HT-29 (cell line): ENCODE data around the gene TBC1D5. TPM values are rescaled to one million over a fixed set of nuclear protein-coding genes. Genes with fewer than 3 reads are reported as not detected.

Source experiments
- DNase-seq: peaks from one replicate; pipeline ENCODE4 v3.0.0-alpha.2; 2015; ENCODE audit warnings: low spot score
- total RNA-seq: library from RNA; depleted of rRNA; stranded (reverse); fragments of >200 nt; shearing (Covaris generic); gene quantifications from 2 replicates; pipeline ENCODE4 v1.2.3, GENCODE V29; 2014

The TBC1D5 gene
- total RNA-seq, 1 experiment from 2014 or later, result 9.8 TPM

GRCh38 chr3:17479681-17480405 lies 262.6 kb downstream of the TBC1D5 start:
- DNase-seq, result no peak

DNA sequence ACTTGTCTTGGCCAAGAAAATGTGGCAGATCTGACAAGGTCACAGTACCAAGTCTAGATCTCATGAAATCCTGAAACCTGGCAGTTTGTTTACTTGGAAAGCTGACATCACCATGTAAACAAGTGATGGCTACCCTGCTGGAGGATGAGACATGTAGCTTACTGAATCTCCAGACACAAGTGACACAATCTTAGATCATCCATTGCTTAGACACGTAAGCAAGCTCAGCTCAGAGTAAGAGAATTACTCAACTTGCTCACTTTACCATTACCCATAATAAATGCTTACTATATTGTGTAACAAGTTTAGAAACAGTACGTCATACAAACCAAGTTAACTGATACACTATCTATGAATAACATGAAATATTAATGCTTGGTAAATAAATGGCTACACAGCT lies 263.8 kb downstream of the TBC1D5 start:
- no peak for DNase-seq

GRCh38 chr3:17473761-17474160 lies 268.7 kb downstream of the TBC1D5 start:
- peak; percentile 8 for DNase-seq

- no peak for DNase-seq
Measured at GRCh38 chr3:17469954-17470353, 272.5 kb downstream of the TBC1D5 start.

- DNase-seq, result no peak
Measured at GRCh38 chr3:17469520-17469919, 272.9 kb downstream of the TBC1D5 start.

DNA sequence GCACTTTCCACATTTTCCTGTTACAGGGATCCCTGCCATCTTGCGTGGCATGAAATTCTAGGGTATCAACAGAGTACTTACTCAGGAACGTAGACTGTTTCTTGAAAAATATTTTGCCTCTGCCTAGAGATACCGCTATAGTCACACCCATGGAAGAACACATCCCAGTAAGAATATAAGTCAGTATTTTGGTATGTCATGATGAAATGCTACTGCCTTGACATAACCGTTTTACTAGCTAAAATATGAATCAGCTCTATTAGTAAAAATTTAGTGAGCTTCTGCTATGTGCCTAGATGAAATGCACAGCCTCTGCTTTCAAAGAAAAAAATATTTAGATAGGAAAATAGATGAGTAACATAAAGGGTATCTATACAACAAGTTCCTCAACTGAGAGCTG lies 276.4 kb downstream of the TBC1D5 start:
- no peak for DNase-seq

- DNase-seq, result no peak
Measured at GRCh38 chr3:17459470-17459993, 282.9 kb downstream of the TBC1D5 start.

DNA sequence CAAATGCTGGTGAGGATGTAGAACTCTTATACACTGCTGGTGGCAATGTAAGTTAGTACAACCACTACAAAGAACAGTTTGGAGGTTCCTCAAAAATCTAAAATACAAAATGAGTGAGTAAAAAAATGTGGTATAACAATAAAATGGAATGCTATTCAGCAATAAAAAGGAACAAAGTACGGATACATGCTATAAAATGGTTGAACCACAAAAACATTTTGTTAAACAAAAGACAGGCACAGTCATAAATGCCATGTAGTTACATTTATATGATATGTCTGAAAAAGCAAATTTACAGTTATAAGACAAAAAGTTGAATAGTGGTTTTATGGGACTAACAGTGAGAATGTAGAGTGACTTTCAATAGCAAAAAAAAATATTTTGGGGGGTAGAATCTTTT lies 285.8 kb downstream of the TBC1D5 start:
- no peak for DNase-seq

GRCh38 chr3:17456046-17456445 lies 286.4 kb downstream of the TBC1D5 start:
- DNase-seq, result no peak

DNA sequence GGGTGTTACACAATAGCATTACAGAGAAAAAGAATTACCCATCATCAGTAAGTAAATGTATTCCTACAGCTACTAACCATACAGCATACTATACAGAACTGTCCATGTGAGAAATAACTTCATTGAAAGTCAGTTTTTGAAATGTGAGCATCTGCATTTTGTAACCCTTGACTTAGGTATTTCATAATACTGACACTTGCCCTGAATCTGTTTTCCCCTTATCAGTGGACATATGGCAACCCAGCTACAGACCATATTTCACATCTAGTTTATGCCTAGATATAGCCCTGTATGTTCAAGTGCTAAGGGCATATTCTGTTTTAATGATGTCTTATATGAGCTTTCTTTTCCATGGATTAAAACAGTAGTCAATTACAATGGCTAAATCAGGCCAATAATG lies 297.6 kb downstream of the TBC1D5 start:
- no peak for DNase-seq

DNA sequence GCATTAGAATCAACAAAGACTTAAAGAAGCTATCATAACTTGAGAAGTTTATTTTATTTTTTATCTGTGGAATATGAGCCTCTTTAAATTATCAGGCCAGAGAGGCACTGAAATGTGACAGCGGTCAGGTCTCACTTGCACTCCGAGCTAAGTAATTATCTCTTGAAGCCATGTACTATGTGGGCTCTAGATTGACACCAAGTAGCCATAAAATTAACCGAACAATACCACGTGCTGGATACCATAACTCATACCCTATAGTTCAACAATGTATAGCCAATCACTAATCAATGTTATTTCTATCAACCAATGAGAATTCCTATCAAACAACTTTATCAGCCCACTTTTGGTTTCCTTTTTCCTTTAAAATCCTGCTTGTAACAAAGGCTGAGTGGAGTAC lies 299.3 kb downstream of the TBC1D5 start:
- DNase-seq, result no peak

- DNase-seq, result no peak
Measured at GRCh38 chr3:17442332-17443049, 299.9 kb downstream of the TBC1D5 start.

- no peak for DNase-seq
Measured at GRCh38 chr3:17433876-17434275, 308.6 kb downstream of the TBC1D5 start.

DNA sequence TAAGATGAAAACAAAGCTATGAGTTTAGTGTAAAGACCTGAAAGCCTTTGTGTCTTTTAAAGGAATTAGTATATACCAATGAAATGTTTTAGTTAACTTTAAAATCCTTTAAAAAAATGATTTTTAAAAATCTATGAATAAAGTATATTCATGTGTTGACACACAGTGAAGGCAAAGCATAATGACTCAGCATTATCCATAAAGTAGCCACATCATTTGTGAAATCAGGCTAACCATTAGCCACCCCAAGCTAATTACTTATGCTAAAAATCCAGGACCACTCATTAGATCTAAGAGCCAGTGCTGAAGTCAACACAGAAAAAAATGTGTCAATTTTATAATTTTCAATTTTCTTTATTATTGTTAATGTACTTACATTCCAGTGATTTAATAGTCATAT lies 310.2 kb downstream of the TBC1D5 start:
- DNase-seq, result no peak

DNA sequence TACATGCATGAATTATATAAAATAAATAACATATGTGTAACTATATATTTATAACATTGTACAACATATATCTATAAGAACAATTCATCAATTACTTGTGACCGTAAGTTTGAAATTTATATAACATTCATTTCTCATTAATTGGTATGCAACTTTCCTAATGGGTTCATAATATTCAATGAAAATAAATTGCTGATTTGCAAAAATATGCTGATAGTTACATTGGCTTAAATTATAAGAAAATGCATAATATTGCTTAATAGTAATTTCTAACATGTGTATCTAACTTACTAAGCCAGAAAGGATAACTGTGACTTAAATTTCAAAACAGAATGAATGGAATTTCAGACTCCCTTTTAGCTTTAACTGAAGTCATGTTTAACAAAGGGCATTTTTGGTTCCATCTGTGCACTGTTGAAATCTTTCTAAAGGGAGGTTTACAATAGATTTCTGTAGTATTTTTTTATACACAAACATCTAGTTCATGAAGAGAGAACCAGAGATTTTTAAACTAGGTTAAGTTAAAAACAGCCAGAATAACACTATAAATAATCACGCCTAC lies 310.9 kb downstream of the TBC1D5 start:
- DNase-seq, result no peak

DNA sequence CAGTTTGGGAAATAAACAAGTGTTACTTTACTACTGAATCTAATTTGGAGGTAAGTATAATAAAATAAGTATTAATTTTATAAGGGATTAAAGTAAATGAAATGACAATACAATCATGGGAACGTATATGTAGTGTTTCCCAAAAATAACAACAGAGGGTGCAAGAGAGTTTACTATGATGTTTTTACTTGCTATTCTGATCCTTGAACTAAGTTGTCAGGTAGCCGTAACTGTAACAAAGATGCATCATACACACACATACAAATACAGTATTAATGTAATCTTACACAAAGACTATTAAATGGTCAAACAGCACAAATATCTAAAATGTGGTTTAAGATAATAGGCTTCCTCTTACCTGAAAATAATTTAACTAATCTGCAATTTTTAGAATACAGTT lies 311.4 kb downstream of the TBC1D5 start:
- DNase-seq, result peak; percentile 52

DNA sequence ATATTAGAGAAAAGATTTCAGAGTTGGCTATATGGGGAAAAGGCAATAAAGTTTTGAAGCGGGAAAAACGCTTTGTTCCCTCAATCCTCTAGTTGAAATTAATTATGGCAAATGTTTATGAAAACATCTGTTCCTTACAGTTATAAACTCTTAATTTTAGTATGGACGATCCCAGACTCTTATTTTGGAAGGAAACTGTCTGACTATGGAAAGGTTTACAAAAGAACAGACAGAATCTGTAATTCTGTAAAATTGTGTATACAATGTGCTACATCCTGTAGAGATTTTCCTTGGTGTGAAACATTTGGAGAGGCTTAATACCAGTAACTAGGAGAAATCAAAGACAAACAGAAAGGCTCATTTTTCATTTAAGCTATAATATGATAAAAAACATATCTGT lies 311.8 kb downstream of the TBC1D5 start:
- DNase-seq, result no peak

DNA sequence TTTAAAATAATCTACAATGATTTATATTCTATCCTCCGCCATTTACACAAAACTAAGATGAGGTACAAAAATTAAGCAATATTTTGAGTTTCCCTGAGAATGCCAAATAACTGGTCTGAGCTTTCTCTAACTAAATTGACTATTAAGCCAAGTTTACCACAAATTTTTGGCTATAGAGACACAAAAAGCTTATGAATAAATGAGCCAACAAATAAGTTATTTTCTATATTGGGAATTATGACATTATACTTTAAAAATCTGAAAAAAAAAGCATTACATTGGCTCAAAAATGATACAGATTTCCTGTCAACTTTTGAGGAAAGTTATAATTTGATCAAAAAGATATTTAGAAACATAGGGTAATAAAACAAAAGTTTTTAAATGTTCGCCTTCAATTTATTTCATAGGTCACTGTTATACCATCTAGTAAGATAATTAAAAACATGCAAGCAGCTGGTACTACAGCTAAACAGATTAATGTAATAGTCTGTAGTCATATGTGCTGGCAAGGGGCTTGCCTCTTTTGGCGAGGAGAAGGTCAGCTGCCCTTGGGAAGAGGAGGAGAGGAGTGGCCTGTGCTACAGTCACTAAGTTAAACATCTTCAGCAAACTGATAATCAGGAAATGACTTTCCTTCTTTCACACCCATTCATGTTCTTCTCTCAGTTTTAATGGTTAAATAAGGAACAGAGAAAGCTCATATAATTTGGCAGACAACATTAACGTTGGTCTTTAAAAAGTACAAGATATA lies 318.5 kb downstream of the TBC1D5 start:
- no peak for DNase-seq

- no peak for DNase-seq
Measured at GRCh38 chr3:17422636-17423035, 319.8 kb downstream of the TBC1D5 start.

- no peak for DNase-seq
Measured at GRCh38 chr3:17420668-17421067, 321.8 kb downstream of the TBC1D5 start.

- DNase-seq, result peak; percentile 61
Measured at GRCh38 chr3:17412950-17413530, 329.4 kb downstream of the TBC1D5 start.
